IMR-90 (cell line): Measurements from ENCODE around the gene ST14. TPM values are rescaled to one million over a fixed set of nuclear protein-coding genes. Genes with fewer than 3 reads are reported as not detected.

Experiments used
- ATAC-seq: fragments of 200-7000 bp; cut with Tn5 transposase; 2 replicates; pipeline ENCODE4 v1.9.1; 2020; ENCODE audit warnings: low read depth, mild to moderate bottlenecking, moderate library complexity
- BruUV-seq: library from RNA; stranded (reverse); fragments of 400-500 nt; replicated peaks from 2 replicates; lab custom pipeline; 2021; lab: Mats Ljungman, UMichigan
- CTCF ChIA-PET: fragments of 300-600 bp; formaldehyde crosslinking; extraction: SDS; loops from one replicate; lab custom pipeline; 2021; ENCODE audit warnings: antibody characterized with exemption; lab: Yijun Ruan, JAX
- POLR2A ChIA-PET: fragments of 300-600 bp; sonication (Branson Sonifier 250); formaldehyde crosslinking; loops from one replicate; lab custom pipeline; 2022; ENCODE audit warnings: antibody characterized with exemption; ENCODE audit not compliant: unreplicated experiment; lab: Charles Lee
- DNase-seq: peaks from one replicate; pipeline ENCODE4 v3.0.0; 2013
- H2AFZ ChIP-seq: replicated peaks from 2 replicates; pipeline ENCODE3; 2013; ENCODE audit warnings: low read length, mild to moderate bottlenecking; ENCODE audit not compliant: poor library complexity
- H2AK5ac ChIP-seq: 2 replicates; pipeline ENCODE4 v1.6.1; 2013; ENCODE audit warnings: low read depth, low read length, inconsistent platforms
- H2AK9ac ChIP-seq: replicated peaks from 2 replicates; pipeline ENCODE3; 2013; ENCODE audit warnings: mild to moderate bottlenecking, low read depth, low read length, moderate library complexity; ENCODE audit not compliant: poor library complexity
- H2BK120ac ChIP-seq: 2 replicates; pipeline ENCODE4 v1.6.1; 2013; ENCODE audit warnings: low read depth, low read length, inconsistent platforms
- H2BK15ac ChIP-seq: 3 replicates; pipeline ENCODE4 v1.6.1; 2013; ENCODE audit warnings: low read depth, low read length, inconsistent platforms
- H2BK20ac ChIP-seq: 2 replicates; pipeline ENCODE4 v1.6.1; 2013; ENCODE audit warnings: low read depth, mild to moderate bottlenecking, inconsistent platforms, low read length, moderate library complexity
- H2BK5ac ChIP-seq: 2 replicates; pipeline ENCODE4 v1.6.1; 2013; ENCODE audit warnings: mild to moderate bottlenecking, low read depth, low read length, inconsistent platforms; ENCODE audit not compliant: poor library complexity, severe bottlenecking
- H3K14ac ChIP-seq: replicated peaks from 2 replicates; pipeline ENCODE4 v1.6.1; 2013; ENCODE audit warnings: low read depth, low read length, inconsistent platforms
- H3K18ac ChIP-seq: 2 replicates; pipeline ENCODE4 v1.6.1; 2013; ENCODE audit warnings: low read depth, low read length, control low read depth
- H3K23ac ChIP-seq: 2 replicates; pipeline ENCODE4 v1.6.1; 2013; ENCODE audit warnings: low read depth, low read length, inconsistent platforms
- H3K27ac ChIP-seq: 2 replicates; pipeline ENCODE4 v1.5.1; 2013; ENCODE audit warnings: mild to moderate bottlenecking, control low read depth, low read length; ENCODE audit not compliant: insufficient read depth
- H3K27me3 ChIP-seq: 2 replicates; pipeline ENCODE4 v1.6.1; 2013; ENCODE audit warnings: low read length; ENCODE audit not compliant: control insufficient read depth, insufficient read depth
- H3K36me3 ChIP-seq: 2 replicates; pipeline ENCODE4 v1.6.1; 2013; ENCODE audit warnings: low read length, mixed read lengths; ENCODE audit not compliant: control insufficient read depth, insufficient read depth
- H3K4ac ChIP-seq: 2 replicates; pipeline ENCODE4 v1.6.1; 2013; ENCODE audit warnings: low read depth, low read length, inconsistent platforms
- H3K4me1 ChIP-seq: 2 replicates; pipeline ENCODE4 v1.6.1; 2013; ENCODE audit warnings: low read length, mixed read lengths; ENCODE audit not compliant: control insufficient read depth, insufficient read depth
- H3K4me2 ChIP-seq: 2 replicates; pipeline ENCODE4 v1.6.1; 2013; ENCODE audit warnings: low read depth, mild to moderate bottlenecking, control low read depth, low read length, moderate library complexity
- H3K4me3 ChIP-seq: 2 replicates; pipeline ENCODE4 v1.5.1; 2013; ENCODE audit warnings: low read depth, mild to moderate bottlenecking, control low read depth, low read length, moderate library complexity; ENCODE audit not compliant: insufficient read depth
- H3K56ac ChIP-seq: 2 replicates; pipeline ENCODE4 v1.6.1; 2013; ENCODE audit warnings: low read length, inconsistent platforms; ENCODE audit not compliant: insufficient read depth; ENCODE audit errors: extremely low read depth
- H3K79me1 ChIP-seq, 2 experiments: 2 replicates each; pipeline ENCODE4 v1.6.1; 2013; ENCODE audit warnings: low read length in 2 of 2, inconsistent platforms in 1 of 2, low read depth in 1 of 2
- H3K9ac ChIP-seq: 2 replicates; pipeline ENCODE4 v1.6.1; 2013; ENCODE audit warnings: low read depth, low read length, control low read depth
- H3K9me1 ChIP-seq: 2 replicates; pipeline ENCODE4 v1.6.1; 2013; ENCODE audit warnings: low read length, inconsistent platforms; ENCODE audit not compliant: insufficient read depth
- H3K9me3 ChIP-seq: 2 replicates; pipeline ENCODE4 v1.6.1; 2013; ENCODE audit warnings: low read length; ENCODE audit not compliant: control insufficient read depth, insufficient read depth
- H4K20me1 ChIP-seq: 2 replicates; pipeline ENCODE4 v1.6.1; 2013; ENCODE audit warnings: low read length, inconsistent platforms; ENCODE audit not compliant: insufficient read depth
- H4K5ac ChIP-seq: 2 replicates; pipeline ENCODE4 v1.6.1; 2013; ENCODE audit warnings: mild to moderate bottlenecking, low read depth, low read length, control low read depth
- H4K8ac ChIP-seq, 2 experiments: 2 replicates each; pipeline ENCODE4 v1.6.1; 2013; ENCODE audit warnings: low read depth in 2 of 2, low read length in 2 of 2, control low read depth in 1 of 2, inconsistent platforms in 1 of 2
- H4K91ac ChIP-seq: 2 replicates; pipeline ENCODE4 v1.6.1; 2013; ENCODE audit warnings: low read depth, low read length, inconsistent platforms; ENCODE audit not compliant: insufficient read depth
- CHD1 ChIP-seq: IDR thresholded peaks from 2 replicates; pipeline ENCODE4 v1.6.1; 2012; ENCODE audit warnings: low read depth, low read length, improper control_type of control experiment
- RAD21 ChIP-seq: IDR thresholded peaks from 2 replicates; pipeline ENCODE4 v1.6.1; 2012; ENCODE audit warnings: low read length, improper control_type of control experiment
- RCOR1 ChIP-seq: IDR thresholded peaks from 2 replicates; pipeline ENCODE4 v1.6.1; 2012; ENCODE audit warnings: mild to moderate bottlenecking, low read length, improper control_type of control experiment; ENCODE audit not compliant: insufficient replicate concordance
- WGBS, 2 experiments: methylation state at CpG; one replicate each; pipeline versions ENCODE4 v1.1.5 to v1.1.7; 2013; ENCODE audit warnings: missing lambda C conversion rate in 2 of 2; ENCODE audit not compliant: insufficient read length in 1 of 2; ENCODE audit errors: extremely low coverage in 2 of 2; 5-methylcytosine and 5-hydroxymethylcytosine counted together
- dilution Hi-C: fragments of 300-500 bp; cut with HindIII; formaldehyde crosslinking; loops from one replicate; pipeline ENCODE4 v1.14.3; 2018; ENCODE audit warnings: low sequenced_read_pairs; ENCODE audit not compliant: unreplicated experiment
- in situ Hi-C: fragments of 300-500 bp; cut with MboI; formaldehyde crosslinking; loops from 3 replicates; pipeline ENCODE4 v1.14.3; 2019; ENCODE audit warnings: low sequenced_read_pairs, inconsistent platforms, mixed read lengths
- intact Hi-C: fragments of 100-400 bp; cut with micrococcal nuclease; formaldehyde crosslinking; loops from 2 replicates; pipeline ENCODE4 v1.10.0; 2022
- polyA plus RNA-seq, 3 experiments: library from polyadenylated mRNA; depleted of rRNA; stranded (reverse); fragments of >200 nt; gene quantifications; 2 replicates each; pipeline ENCODE4 v1.2.3, GENCODE V29; 2012; ENCODE audit warnings: low replicate concordance in 1 of 3
- total RNA-seq: library from RNA; depleted of rRNA; stranded (reverse); fragments of >200 nt; gene quantifications from 2 replicates; pipeline ENCODE4 v1.2.3, GENCODE V29; 2012

The ST14 gene
- total and polyA plus RNA-seq, 2 of the 4 experiments (the other 2 are of a cell fraction) = not detected

DNA sequence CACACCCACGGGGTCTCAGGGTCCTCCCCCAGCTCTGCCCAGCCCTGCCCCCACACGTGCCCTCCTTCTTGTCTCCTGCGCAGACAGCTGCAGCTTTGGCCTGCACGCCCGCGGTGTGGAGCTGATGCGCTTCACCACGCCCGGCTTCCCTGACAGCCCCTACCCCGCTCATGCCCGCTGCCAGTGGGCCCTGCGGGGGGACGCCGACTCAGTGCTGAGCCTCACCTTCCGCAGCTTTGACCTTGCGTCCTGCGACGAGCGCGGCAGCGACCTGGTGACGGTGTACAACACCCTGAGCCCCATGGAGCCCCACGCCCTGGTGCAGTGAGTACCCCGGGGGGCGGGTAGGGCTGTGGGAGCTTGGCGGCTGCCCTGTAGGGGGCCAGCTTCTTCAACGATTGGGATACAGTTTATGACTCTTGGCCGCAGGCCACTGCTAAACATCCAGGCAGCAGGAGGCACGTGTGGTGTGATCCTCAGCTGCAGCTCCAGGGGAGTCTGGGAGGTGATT lies 30.8 kb downstream of the ST14 start:
- no peak overlapping the region for H2BK15ac ChIP-seq
- H3K9me1 ChIP-seq = no peaks in the 10 kb centered on the region
- TF ChIP-seq RAD21 = no peak
- TF ChIP-seq RCOR1 = no peak
- TF ChIP-seq CHD1 = no peak
- no peak overlapping the region for H2AK9ac ChIP-seq
- H2BK120ac ChIP-seq = no peak overlapping the region
- H4K20me1 ChIP-seq = no peaks in the 10 kb centered on the region
- DNase-seq (no peak), ATAC-seq (no peak)
- H3K79me1 ChIP-seq = no peaks in the 10 kb centered on the region
- H2AK5ac ChIP-seq = no peak overlapping the region
- H3K36me3 ChIP-seq = no peaks in the 10 kb centered on the region
- 74% methylated on average over 13 of the region's 29 CpGs; no CpG with 5 or more reads in 1 of the 2 experiments for WGBS, 2 experiments
- H3K56ac ChIP-seq = no peak overlapping the region
- no peak overlapping the region for H3K27ac ChIP-seq
- POLR2A ChIA-PET = no interaction called here
- no peak overlapping the region for H3K4me2 ChIP-seq
- no peak overlapping the region for H3K4me3 ChIP-seq
- no peak overlapping the region for H3K14ac ChIP-seq
- H3K23ac ChIP-seq = no peak overlapping the region
- H3K9ac ChIP-seq = no peak overlapping the region
- dilution Hi-C loops = no loop called here
- H3K4ac ChIP-seq = no peak overlapping the region
- no TSS peak for BruUV-seq
- intact Hi-C loops = no loop called here
- H3K27me3 ChIP-seq = peaks cover 13% of the 10 kb centered on the region
- H2BK20ac ChIP-seq = no peak overlapping the region
- no peak overlapping the region for H2AFZ ChIP-seq
- H3K9me3 ChIP-seq = no peaks in the 10 kb centered on the region
- H3K18ac ChIP-seq = no peak overlapping the region
- in situ Hi-C loops = no loop called here
- CTCF ChIA-PET = no interaction called here
- no peak overlapping the region for H4K91ac ChIP-seq
- no peak overlapping the region for H4K5ac ChIP-seq
- no peak overlapping the region for H4K8ac ChIP-seq
- H2BK5ac ChIP-seq = no peak overlapping the region
- H3K4me1 ChIP-seq = no peaks in the 10 kb centered on the region
